ENCODE data around the gene POFUT2.

- TF ChIP-seq, protein P1, sequence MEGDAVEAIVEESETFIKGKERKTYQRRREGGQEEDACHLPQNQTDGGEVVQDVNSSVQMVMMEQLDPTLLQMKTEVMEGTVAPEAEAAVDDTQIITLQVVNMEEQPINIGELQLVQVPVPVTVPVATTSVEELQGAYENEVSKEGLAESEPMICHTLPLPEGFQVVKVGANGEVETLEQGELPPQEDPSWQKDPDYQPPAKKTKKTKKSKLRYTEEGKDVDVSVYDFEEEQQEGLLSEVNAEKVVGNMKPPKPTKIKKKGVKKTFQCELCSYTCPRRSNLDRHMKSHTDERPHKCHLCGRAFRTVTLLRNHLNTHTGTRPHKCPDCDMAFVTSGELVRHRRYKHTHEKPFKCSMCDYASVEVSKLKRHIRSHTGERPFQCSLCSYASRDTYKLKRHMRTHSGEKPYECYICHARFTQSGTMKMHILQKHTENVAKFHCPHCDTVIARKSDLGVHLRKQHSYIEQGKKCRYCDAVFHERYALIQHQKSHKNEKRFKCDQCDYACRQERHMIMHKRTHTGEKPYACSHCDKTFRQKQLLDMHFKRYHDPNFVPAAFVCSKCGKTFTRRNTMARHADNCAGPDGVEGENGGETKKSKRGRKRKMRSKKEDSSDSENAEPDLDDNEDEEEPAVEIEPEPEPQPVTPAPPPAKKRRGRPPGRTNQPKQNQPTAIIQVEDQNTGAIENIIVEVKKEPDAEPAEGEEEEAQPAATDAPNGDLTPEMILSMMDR (conservative IDR thresholded peaks at IDR 0.05; ENCODE audit: low read depth, low read length) = no peak
- TF ChIP-seq EZH2 (IDR thresholded peaks at IDR 0.05; ENCODE audit: borderline replicate concordance, low read depth, low read length, poor library complexity, severe bottlenecking) = no peak
Observed at GRCh38 chr21:45325206-45326168, 37.8 kb upstream of the POFUT2 start.
